ENCODE results near the gene SPAG17.

- no peak for TF ChIP-seq CTCF (conservative IDR thresholded peaks at IDR 0.05; ENCODE audit: low read depth, low read length)
- TF ChIP-seq EZH2 (IDR thresholded peaks at IDR 0.05; ENCODE audit: borderline replicate concordance, low read depth, low read length, poor library complexity, severe bottlenecking): no peak
Observed at GRCh38 chr1:118123116-118123839, 61.8 kb downstream of the SPAG17 start.
